Liver (tissue), 9 donors: Measurements from ENCODE around the gene PRG2. TPM values are rescaled to one million over a fixed set of nuclear protein-coding genes. Genes with fewer than 3 reads are reported as not detected.
"Not testable (repeated sequence)": the region's sequence is repeated elsewhere in the genome, so short reads cannot be mapped to it uniquely, and the experiment has no call there.

Experiments
- DNase-seq: peaks from one replicate; pipeline ENCODE4 v3.0.0-alpha.2; 2017; ENCODE audit warnings: low spot score
- H3K27ac ChIP-seq, 2 donors: one replicate each; pipeline ENCODE4 v1.7.0; 2013; ENCODE audit warnings: inconsistent platforms in 2 of 2, low read length in 2 of 2, control low read depth in 1 of 2, low read depth in 1 of 2, mild to moderate bottlenecking in 1 of 2
- H3K27me3 ChIP-seq, 4 donors: one replicate each; pipeline versions ENCODE4 v1.6.1 to v1.7.0; 2013; ENCODE audit warnings: low read length in 3 of 4, inconsistent platforms in 1 of 4, mild to moderate bottlenecking in 1 of 4, moderate library complexity in 1 of 4; ENCODE audit not compliant: control insufficient read depth in 4 of 4, insufficient read depth in 4 of 4
- H3K36me3 ChIP-seq, 4 donors: one replicate each; pipeline versions ENCODE4 v1.6.1 to v1.7.0; 2013; ENCODE audit warnings: low read length in 3 of 4, mild to moderate bottlenecking in 3 of 4, low read depth in 1 of 4, moderate library complexity in 1 of 4; ENCODE audit not compliant: control insufficient read depth in 4 of 4, insufficient read depth in 3 of 4
- H3K4me1 ChIP-seq, 4 donors: one replicate each; pipeline versions ENCODE4 v1.6.1 to v1.7.0; 2013; ENCODE audit warnings: low read length in 3 of 4, mild to moderate bottlenecking in 3 of 4, moderate library complexity in 1 of 4; ENCODE audit not compliant: control insufficient read depth in 4 of 4, insufficient read depth in 4 of 4
- H3K4me3 ChIP-seq, 3 donors: one replicate each; pipeline versions ENCODE4 v1.6.1 to v1.7.0; 2013; ENCODE audit warnings: low read length in 3 of 3, control low read depth in 1 of 3, low read depth in 1 of 3, mild to moderate bottlenecking in 1 of 3
- H3K9ac ChIP-seq, 2 donors: one replicate each; pipeline ENCODE4 v1.7.0; 2013; ENCODE audit warnings: low read length in 2 of 2, mild to moderate bottlenecking in 2 of 2, moderate library complexity in 2 of 2, control low read depth in 1 of 2, low read depth in 1 of 2
- H3K9me3 ChIP-seq, 4 donors: one replicate each; pipeline versions ENCODE4 v1.6.1 to v1.7.0; 2013; ENCODE audit warnings: low read length in 3 of 4; ENCODE audit not compliant: control insufficient read depth in 4 of 4
- ATF3 ChIP-seq: IDR thresholded peaks from 2 replicates; pipeline ENCODE4 v1.6.1; 2016; ENCODE audit warnings: antibody characterized with exemption
- EGR1 ChIP-seq, 2 donors: IDR thresholded peaks; 2 replicates each; pipeline ENCODE4 v1.6.1; 2016 to 2018; ENCODE audit warnings: antibody characterized with exemption in 2 of 2, low read depth in 2 of 2
- FOXA1 ChIP-seq: IDR thresholded peaks from 2 replicates; pipeline ENCODE4 v1.6.1; 2016; ENCODE audit warnings: antibody characterized with exemption
- FOXA2 ChIP-seq: IDR thresholded peaks from 2 replicates; pipeline ENCODE4 v1.6.1; 2016; ENCODE audit warnings: antibody characterized with exemption
- GABPA ChIP-seq, 2 donors: IDR thresholded peaks in 1 of 2; conservative IDR thresholded peaks in 1 of 2; 2 replicates each; pipeline ENCODE4 v1.6.1; 2016; ENCODE audit warnings: antibody characterized with exemption in 2 of 2, mild to moderate bottlenecking in 1 of 2, moderate library complexity in 1 of 2
- HNF4A ChIP-seq, 2 donors: conservative IDR thresholded peaks; 2 replicates each; pipeline ENCODE4 v1.6.1; 2016; ENCODE audit warnings: antibody characterized with exemption in 2 of 2, mild to moderate bottlenecking in 2 of 2
- JUND ChIP-seq, 2 donors: IDR thresholded peaks; 2 replicates each; pipeline ENCODE4 v1.6.1; 2016; ENCODE audit warnings: antibody characterized with exemption in 2 of 2
- NR2F2 ChIP-seq: IDR thresholded peaks from 2 replicates; pipeline ENCODE4 v1.6.1; 2016; ENCODE audit warnings: antibody characterized with exemption
- RAD21 ChIP-seq, 2 donors: IDR thresholded peaks; 2 replicates each; pipeline ENCODE4 v1.6.1; 2016; ENCODE audit warnings: antibody characterized with exemption in 2 of 2, mild to moderate bottlenecking in 2 of 2
- RXRA ChIP-seq, 2 donors: IDR thresholded peaks; 2 replicates each; pipeline ENCODE4 v1.6.1; 2017 to 2018; ENCODE audit warnings: antibody characterized with exemption in 2 of 2, mild to moderate bottlenecking in 1 of 2
- YY1 ChIP-seq: IDR thresholded peaks from 2 replicates; pipeline ENCODE4 v1.6.1; 2016; ENCODE audit warnings: antibody characterized with exemption, mild to moderate bottlenecking
- ZBTB33 ChIP-seq: IDR thresholded peaks from 2 replicates; pipeline ENCODE4 v1.6.1; 2016; ENCODE audit warnings: antibody characterized with exemption
- WGBS: extraction: QIAGEN DNeasy Blood & Tissue Kit; methylation state at CpG from one replicate; pipeline ENCODE4 v1.1.7; 2013; 5-methylcytosine and 5-hydroxymethylcytosine counted together
- polyA plus RNA-seq, 2 donors: library from polyadenylated mRNA; stranded (reverse) in 1 of 2; unstranded in 1 of 2; fragments of 200-250 nt in 1 of 2; fragments of >200 nt in 1 of 2; fragmentation: Nextera tagmentation in 1 of 2; extraction: Ambion mirVana in 1 of 2; gene quantifications; one replicate each; pipeline versions ENCODE4 v1.2.1 to v1.2.3, GENCODE V29; 2013 to 2015
- total RNA-seq, 2 donors: library from RNA; depleted of rRNA; stranded (reverse); fragments of >200 nt; gene quantifications; one replicate each; pipeline ENCODE4 v1.2.3, GENCODE V29; 2014
- donor health status: healthy.
- donor health status: healthy.
- donor health status: healthy.
- donor health status: healthy.
- donor health status: healthy.

Gene PRG2
- total and polyA plus RNA-seq, 4 donors = 0.74 to 24.2 (median 1.2) TPM; not detected in 1

- TF ChIP-seq GABPA (IDR thresholded peaks at IDR 0.05 in 1 of 2, conservative IDR thresholded peaks at IDR 0.05 in 1 of 2) (no peak), FOXA1 (no peak)
These were observed 25.4 kb downstream of the PRG2 start (continued) for GRCh38 chr11:57364851-57365660.

GRCh38 chr11:57363131-57364080 is 27.0 kb downstream of the PRG2 start:
- WGBS = 82% methylated on average over 7 of the region's 7 CpGs
- DNase-seq = no peak
- H3K9me3 ChIP-seq = no peaks in the 10 kb centered on the region
- H3K4me1 ChIP-seq = no peaks in the 10 kb centered on the region
- H3K9ac ChIP-seq = no peak overlapping the region
- no peaks in the 10 kb centered on the region for H3K36me3 ChIP-seq
- no peaks in the 10 kb centered on the region for H3K27me3 ChIP-seq
- H3K27ac ChIP-seq = no peak overlapping the region
- H3K4me3 ChIP-seq = no peak overlapping the region
- TF ChIP-seq FOXA2 (no peak), ZBTB33 (no peak), NR2F2 (no peak), HNF4A (conservative IDR thresholded peaks at IDR 0.05) (no peak), JUND (IDR thresholded peaks at IDR 0.05) (no peak)

- TF ChIP-seq RAD21 (IDR thresholded peaks at IDR 0.05) (no peak), ATF3 (no peak), RXRA (IDR thresholded peaks at IDR 0.05) (no peak), FOXA2 (no peak), FOXA1 (no peak), HNF4A (conservative IDR thresholded peaks at IDR 0.05) (no peak), EGR1 (IDR thresholded peaks at IDR 0.05; ENCODE audit: low read depth in 2 of 2) (no peak), YY1 (no peak)
- Histone ChIP-seq H3K4me3 (no peak overlapping the region), H3K27me3 (no peaks in the 10 kb centered on the region), H3K36me3 (no peaks in the 10 kb centered on the region), H3K4me1 (no peaks in the 10 kb centered on the region), H3K27ac (no peak overlapping the region), H3K9me3 (no peaks in the 10 kb centered on the region), H3K9ac (no peak overlapping the region)
- DNase-seq = no peak
- 88% methylated on average over 3 of the region's 3 CpGs for WGBS
These were observed 28.5 kb downstream of the PRG2 start for GRCh38 chr11:57361926-57362325.

GRCh38 chr11:57361420-57361819 is 29.0 kb downstream of the PRG2 start:
- H3K4me3 ChIP-seq, H3K27me3 ChIP-seq, H3K27ac ChIP-seq, H3K4me1 ChIP-seq, H3K9ac ChIP-seq, H3K9me3 ChIP-seq, H3K36me3 ChIP-seq, DNase-seq: not testable (repeated sequence)
